G401.6 (cell line): ENCODE results near the gene RHBDF1.
A peak's percentile ranks its signal among the peaks of the same experiment; 100 is the strongest.

Experiments
- FAIRE-seq: peaks from 2 replicates; lab custom pipeline; 2012; peaks lifted over from hg19 to GRCh38; lab: Jason Lieb, UNC

The RHBDF1 gene, protein sequence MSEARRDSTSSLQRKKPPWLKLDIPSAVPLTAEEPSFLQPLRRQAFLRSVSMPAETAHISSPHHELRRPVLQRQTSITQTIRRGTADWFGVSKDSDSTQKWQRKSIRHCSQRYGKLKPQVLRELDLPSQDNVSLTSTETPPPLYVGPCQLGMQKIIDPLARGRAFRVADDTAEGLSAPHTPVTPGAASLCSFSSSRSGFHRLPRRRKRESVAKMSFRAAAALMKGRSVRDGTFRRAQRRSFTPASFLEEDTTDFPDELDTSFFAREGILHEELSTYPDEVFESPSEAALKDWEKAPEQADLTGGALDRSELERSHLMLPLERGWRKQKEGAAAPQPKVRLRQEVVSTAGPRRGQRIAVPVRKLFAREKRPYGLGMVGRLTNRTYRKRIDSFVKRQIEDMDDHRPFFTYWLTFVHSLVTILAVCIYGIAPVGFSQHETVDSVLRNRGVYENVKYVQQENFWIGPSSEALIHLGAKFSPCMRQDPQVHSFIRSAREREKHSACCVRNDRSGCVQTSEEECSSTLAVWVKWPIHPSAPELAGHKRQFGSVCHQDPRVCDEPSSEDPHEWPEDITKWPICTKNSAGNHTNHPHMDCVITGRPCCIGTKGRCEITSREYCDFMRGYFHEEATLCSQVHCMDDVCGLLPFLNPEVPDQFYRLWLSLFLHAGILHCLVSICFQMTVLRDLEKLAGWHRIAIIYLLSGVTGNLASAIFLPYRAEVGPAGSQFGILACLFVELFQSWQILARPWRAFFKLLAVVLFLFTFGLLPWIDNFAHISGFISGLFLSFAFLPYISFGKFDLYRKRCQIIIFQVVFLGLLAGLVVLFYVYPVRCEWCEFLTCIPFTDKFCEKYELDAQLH

DNA sequence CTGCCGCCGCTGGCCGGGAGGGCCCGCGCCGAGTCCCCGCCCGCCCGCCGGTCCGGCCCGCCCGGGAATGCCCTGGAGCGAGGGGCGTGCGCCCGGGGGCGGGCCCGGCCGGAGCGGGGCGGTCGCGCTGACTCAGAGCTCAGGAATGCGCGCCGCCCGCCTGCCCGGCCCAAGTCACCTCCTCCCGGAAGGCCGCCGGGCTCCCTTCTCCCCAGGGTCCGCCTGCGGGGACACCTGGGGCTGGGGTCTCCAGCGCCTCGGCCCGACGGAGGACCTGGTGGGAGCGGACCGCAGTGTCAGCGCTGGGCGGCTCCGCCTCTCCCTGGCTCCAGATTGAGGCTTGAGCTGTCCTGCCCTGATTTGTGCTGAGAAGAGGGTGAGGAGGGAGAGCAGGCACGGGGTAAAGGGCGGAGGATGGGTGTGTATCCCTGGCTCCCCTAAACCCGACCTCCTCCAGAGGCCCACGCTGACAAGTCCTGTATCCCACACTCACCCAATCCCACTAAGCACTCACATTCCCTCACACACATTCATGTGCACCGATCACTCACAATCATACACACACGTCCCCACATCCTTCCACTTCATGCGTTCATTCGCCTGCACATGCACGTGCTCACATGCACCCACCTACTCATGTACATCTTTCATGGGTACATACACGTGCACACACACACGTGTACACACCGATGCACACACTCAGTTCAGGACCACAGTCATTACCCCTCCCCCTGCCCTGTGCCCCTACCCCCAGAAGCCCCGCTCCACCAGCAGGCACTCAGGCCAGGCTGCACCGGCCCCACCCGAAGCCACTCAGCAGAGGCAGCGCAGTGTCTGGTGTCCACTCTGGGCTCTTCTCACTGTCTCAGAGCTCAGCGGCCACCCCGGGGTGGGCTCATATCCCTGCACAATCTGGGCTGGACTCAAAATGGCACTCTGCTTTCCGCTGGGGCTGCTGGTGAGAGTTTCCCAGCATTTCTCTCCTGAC is at the start of gene RHBDF1:
TSS of gene RHBDF1 (minus strand) at position 71 of the 988 bp plus-strand sequence. CDS start 7,616 bp downstream, outside the sequence.
- no peak for FAIRE-seq

- FAIRE-seq = no peak
Observed at GRCh38 chr16:120756-121155, 48.3 kb upstream of the RHBDF1 start.

- no peak for FAIRE-seq
Observed at GRCh38 chr16:119835-120491, 47.5 kb upstream of the RHBDF1 start.

DNA sequence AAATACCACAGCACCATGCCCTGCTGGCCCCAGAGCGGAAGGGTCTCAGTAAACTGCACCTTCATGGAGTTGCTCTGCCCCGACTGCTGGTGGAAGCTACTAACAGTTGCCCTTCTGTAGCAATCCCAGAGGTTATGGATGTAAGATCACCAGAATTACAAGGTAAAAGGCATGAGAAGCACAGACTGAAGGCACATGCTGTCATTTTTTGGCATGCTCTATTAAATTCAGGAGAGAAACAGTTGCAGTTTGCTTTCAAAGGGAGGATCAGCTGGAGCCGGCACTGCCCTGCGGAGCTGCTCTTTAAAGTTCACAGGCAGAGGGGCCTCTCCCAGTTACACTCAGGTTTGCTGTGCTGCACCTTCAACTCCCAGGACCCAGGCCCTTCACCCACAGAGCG is 46.9 kb upstream of the RHBDF1 start:
- FAIRE-seq = no peak

GRCh38 chr16:118857-119256 is 46.4 kb upstream of the RHBDF1 start:
- FAIRE-seq = no peak

GRCh38 chr16:117379-118365 is 45.2 kb upstream of the RHBDF1 start:
- no peak for FAIRE-seq

- FAIRE-seq = no peak
Observed at GRCh38 chr16:116015-116414, 43.6 kb upstream of the RHBDF1 start.

GRCh38 chr16:114327-114726 is 41.9 kb upstream of the RHBDF1 start:
- no peak for FAIRE-seq

DNA sequence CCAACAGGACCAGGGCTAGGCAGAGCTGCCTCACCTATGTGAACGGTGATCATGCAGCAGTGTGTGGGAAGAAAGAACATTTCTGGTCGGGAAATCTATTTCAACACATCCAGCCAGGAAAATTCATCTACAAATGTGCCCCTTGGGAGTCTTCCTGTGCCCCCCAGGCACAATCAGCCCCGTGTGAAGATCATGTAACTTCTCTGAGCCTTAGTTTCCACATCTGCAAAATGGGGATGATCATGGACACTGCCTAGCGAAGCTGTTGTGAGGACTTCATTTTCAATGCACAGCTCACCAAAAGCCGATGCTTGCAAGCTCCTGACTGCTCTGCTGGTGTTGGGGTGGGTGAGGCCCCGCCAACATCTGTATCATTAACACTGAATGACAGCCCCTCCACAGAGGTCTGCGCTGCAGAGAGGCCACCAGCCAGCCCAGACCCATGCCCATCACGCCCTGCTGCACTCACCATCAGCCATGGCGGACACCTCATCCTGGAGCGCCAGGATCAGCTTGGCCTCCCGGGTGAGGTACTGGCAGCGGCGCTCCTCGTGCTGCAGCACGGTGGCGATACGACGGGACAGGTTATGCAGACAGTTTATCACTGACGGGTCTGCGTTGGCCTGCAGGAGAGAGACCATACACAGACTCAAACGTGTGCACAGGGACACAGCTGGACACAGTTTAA is 39.9 kb upstream of the RHBDF1 start:
- FAIRE-seq = no peak

DNA sequence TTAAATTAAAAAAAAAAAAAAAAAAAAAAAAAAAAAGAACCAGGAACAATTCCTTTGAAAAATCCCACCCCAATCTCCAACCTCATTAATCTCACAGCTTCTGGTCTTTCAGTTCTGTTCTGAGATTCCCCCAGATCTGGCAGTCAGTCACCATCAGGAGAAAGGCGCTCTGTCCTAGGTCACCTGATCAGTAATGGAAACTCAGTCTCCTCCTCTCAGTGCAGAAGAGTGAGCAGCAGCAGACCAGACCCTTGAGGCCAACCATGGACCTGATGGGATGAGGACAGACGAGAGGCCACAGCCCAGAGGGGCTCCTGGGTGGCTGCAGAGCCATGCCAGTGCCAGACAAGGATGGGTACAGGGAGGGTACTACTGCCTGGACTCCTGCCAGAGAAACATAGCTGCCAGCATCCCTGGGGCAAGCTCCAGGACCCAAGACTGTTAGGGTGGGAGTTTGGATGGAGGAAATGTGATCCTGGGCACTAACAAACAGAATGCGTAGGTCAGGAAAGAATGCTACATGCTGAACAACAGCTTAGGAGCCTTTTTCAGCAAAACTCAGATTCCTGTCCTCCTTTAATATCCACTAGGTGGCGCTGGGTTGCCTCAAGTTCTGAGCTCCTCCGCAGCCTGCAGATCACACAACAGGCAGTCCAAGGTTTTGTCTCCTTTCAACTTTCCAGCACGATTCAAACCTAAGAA is 34.3 kb upstream of the RHBDF1 start:
- peak; percentile 89 for FAIRE-seq

- no peak for FAIRE-seq
Observed at GRCh38 chr16:105521-105920, 33.1 kb upstream of the RHBDF1 start.

- no peak for FAIRE-seq
Observed at GRCh38 chr16:104928-105327, 32.5 kb upstream of the RHBDF1 start.

DNA sequence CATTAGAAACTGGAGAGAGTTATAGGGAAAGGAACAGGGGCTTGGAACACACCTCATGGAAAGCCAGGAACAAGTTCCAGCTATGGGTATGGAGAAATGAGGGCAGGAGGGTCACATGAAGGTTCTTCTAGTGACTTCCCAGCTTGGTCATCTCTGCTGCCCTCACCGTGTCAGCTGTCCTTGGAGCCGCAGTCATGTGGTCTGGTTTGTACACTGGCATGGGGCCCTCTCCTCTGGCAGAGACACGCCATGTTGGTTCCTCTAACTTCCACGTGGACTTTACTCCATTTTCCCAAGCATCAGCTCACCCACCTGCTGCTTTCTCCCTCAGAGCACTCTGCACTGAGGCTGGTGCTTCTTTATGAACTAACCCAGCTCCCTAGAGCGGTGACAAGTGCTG is 31.9 kb upstream of the RHBDF1 start:
- FAIRE-seq = no peak

DNA sequence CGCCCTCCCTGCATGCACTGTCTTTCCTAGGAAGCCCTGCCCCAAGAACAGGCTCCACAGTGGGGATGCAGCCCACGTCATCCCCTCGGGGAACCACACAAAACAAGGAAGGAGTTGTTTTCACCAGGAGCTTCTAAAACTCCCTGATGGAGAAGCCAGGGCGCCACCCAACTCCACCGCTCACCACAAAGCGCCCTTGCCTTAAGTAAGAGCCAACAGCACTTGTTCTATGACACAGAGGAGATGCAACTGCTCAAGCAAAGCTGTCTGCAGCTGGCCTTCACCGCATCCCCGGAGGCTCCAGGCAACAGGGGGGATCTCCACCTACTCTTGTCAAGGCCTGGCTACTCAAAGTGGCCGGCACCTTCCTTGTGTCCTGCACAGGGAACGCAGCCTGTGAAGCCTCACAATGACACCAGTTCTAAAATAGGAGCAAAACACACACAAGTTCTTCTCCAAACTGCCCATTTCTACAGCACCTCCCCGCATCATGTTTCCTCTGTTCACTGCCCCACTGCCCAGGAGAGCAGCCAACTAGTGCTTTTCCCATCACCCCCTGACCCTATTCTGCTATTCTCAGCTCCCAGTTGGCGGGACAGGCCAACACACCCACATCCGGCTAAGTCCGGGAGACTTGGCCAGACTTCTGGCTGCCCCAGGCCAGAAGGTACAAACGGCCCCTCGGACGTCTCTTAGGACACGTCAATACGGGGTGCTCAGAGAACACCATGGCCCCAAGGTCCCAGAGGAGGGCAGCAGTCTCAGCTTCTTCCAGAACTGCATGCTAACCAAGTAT is 29.8 kb upstream of the RHBDF1 start:
- no peak for FAIRE-seq

- no peak for FAIRE-seq
Observed at GRCh38 chr16:101586-101985, 29.2 kb upstream of the RHBDF1 start.

- FAIRE-seq = no peak
Observed at GRCh38 chr16:100989-101388, 28.6 kb upstream of the RHBDF1 start.

DNA sequence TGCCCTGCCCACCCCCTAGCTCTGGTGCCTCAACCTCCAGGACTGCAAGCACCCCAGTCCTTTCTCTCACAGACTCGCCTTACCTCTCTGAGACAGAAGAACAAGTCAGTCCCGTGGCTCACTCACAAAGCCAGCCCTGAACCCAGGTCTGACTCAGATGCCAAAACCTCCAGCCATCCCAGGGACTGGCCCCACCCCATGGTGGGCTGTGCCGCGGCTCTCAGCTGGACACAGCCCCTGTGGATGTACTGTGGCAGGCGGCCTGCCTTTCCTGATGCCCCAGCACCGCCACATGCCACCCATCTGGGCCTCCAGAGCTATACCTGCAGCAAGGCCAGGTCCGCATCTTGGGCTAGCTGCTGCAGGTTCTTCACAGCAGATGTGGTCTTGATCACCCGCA is 25.4 kb upstream of the RHBDF1 start:
- FAIRE-seq = no peak

- FAIRE-seq = peak; percentile 83
Observed at GRCh38 chr16:96935-97381, 24.5 kb upstream of the RHBDF1 start.
